ENCODE data around the gene LYPLAL1. TPM values are rescaled to one million over a fixed set of nuclear protein-coding genes. Genes with fewer than 3 reads are reported as not detected.

Gene LYPLAL1
- total and polyA plus RNA-seq, 2 of the 4 experiments (the other 2 are of a cell fraction), result 4.8 to 7.5 TPM

- WGBS, 2 experiments (ENCODE audit: extremely low coverage in 2 of 2, insufficient read length in 1 of 2), result no CpG with 5 or more reads among the region's 3 CpGs
Observed at GRCh38 chr1:219152751-219153150, 20.9 kb upstream of the LYPLAL1 start.

More at GRCh38 chr1:219152751-219153150, 20.9 kb upstream of the LYPLAL1 start:
- Histone ChIP-seq H3K4me1 (ENCODE audit: control insufficient read depth, insufficient read depth, low read length) (no peaks in the 10 kb centered on the region), H4K8ac (ENCODE audit: low read depth in 2 of 2, low read length in 2 of 2) (no peak overlapping the region), H3K56ac (ENCODE audit: extremely low read depth, insufficient read depth, low read length) (no peak overlapping the region), H4K20me1 (ENCODE audit: insufficient read depth, low read length) (no peaks in the 10 kb centered on the region), H3K79me1 (ENCODE audit: low read depth in 1 of 2, low read length in 2 of 2) (no peaks in the 10 kb centered on the region), H2BK120ac (ENCODE audit: low read depth, low read length) (no peak overlapping the region), H2AFZ (replicated peaks; ENCODE audit: low read length, poor library complexity) (no peak overlapping the region), H2BK5ac (ENCODE audit: low read depth, low read length, poor library complexity, severe bottlenecking) (no peak overlapping the region), H3K4ac (ENCODE audit: low read depth, low read length) (no peak overlapping the region), H3K36me3 (ENCODE audit: control insufficient read depth, insufficient read depth, low read length) (no peaks in the 10 kb centered on the region), H3K9ac (ENCODE audit: low read depth, low read length) (no peak overlapping the region), H3K18ac (ENCODE audit: low read depth, low read length) (no peak overlapping the region), H3K14ac (replicated peaks; ENCODE audit: low read depth, low read length) (no peak overlapping the region), H3K23ac (ENCODE audit: low read depth, low read length) (no peak overlapping the region), H2BK15ac (ENCODE audit: low read depth, low read length) (no peak overlapping the region), H3K27ac (ENCODE audit: insufficient read depth, low read length) (no peak overlapping the region), H3K4me2 (ENCODE audit: low read depth, low read length) (no peak overlapping the region), H4K5ac (ENCODE audit: low read depth, low read length) (no peak overlapping the region), H3K9me1 (ENCODE audit: insufficient read depth, low read length) (no peaks in the 10 kb centered on the region), H2AK9ac (replicated peaks; ENCODE audit: low read depth, low read length, poor library complexity) (no peak overlapping the region), H3K27me3 (ENCODE audit: control insufficient read depth, insufficient read depth, low read length) (no peaks in the 10 kb centered on the region), H4K91ac (ENCODE audit: insufficient read depth, low read depth, low read length) (no peak overlapping the region), H3K4me3 (ENCODE audit: insufficient read depth, low read depth, low read length) (no peak overlapping the region), H2BK20ac (ENCODE audit: low read depth, low read length) (no peak overlapping the region), H2AK5ac (ENCODE audit: low read depth, low read length) (no peak overlapping the region), H3K9me3 (ENCODE audit: control insufficient read depth, insufficient read depth, low read length) (no peaks in the 10 kb centered on the region)
- CTCF ChIA-PET, result no interaction called here
- in situ Hi-C loops (cut with MboI; ENCODE audit: low sequenced_read_pairs) (no loop called here), dilution Hi-C loops (cut with HindIII; ENCODE audit: low sequenced_read_pairs, unreplicated experiment) (no loop called here), intact Hi-C loops (cut with micrococcal nuclease) (no loop called here)
- ATAC-seq (ENCODE audit: low read depth), result no peak
- no peak for DNase-seq
- POLR2A ChIA-PET (ENCODE audit: unreplicated experiment), result no interaction called here
- no peak for TF ChIP-seq RAD21 (IDR thresholded peaks at IDR 0.05; ENCODE audit: low read length)
- no peak for TF ChIP-seq MAZ (IDR thresholded peaks at IDR 0.05; ENCODE audit: borderline replicate concordance, low read depth, low read length)
- no peak for TF ChIP-seq BHLHE40 (IDR thresholded peaks at IDR 0.05; ENCODE audit: low read depth, low read length)
- TF ChIP-seq CTCF (conservative IDR thresholded peaks at IDR 0.05; ENCODE audit: low read depth, low read length), result no peak
- no peak for TF ChIP-seq ELK1 (IDR thresholded peaks at IDR 0.05; ENCODE audit: borderline replicate concordance, low read depth, low read length)
- no peak for TF ChIP-seq CHD1 (IDR thresholded peaks at IDR 0.05; ENCODE audit: low read depth, low read length)
- TF ChIP-seq RFX5 (IDR thresholded peaks at IDR 0.05; ENCODE audit: low read depth, low read length), result no peak
- no peak for TF ChIP-seq SMC3 (IDR thresholded peaks at IDR 0.05; ENCODE audit: low read depth, low read length)
- no peak for TF ChIP-seq POLR2A (IDR thresholded peaks at IDR 0.05; ENCODE audit: low read depth, low read length)
- no peak for TF ChIP-seq MAFK (IDR thresholded peaks at IDR 0.05; ENCODE audit: low read depth, low read length)
- TF ChIP-seq MXI1 (IDR thresholded peaks at IDR 0.05; ENCODE audit: borderline replicate concordance, low read depth, low read length), result no peak
- TF ChIP-seq FOS (IDR thresholded peaks at IDR 0.05; ENCODE audit: low read depth, low read length), result no peak
- BruUV-seq (replicated peaks), result no TSS peak

Measured in IMR-90 (cell line).